Stimulated activated CD4-positive, alpha-beta T cell treated with anti-CD3 and anti-CD28 coated beads, Interleukin-12 subunit alpha, Interleukin-12 subunit beta, amount 100 ng/mL, for 24 hours (primary cell): ENCODE measurements around the gene CRYBA2.

Experiments
- DNase-seq, 2 experiments: peaks; one replicate each; pipeline ENCODE4 v3.0.0-alpha.2; 2020; ENCODE audit warnings: low read depth in 2 of 2

Gene CRYBA2

GRCh38 chr2:218956039-218956438 lies 37.2 kb downstream of the CRYBA2 start:
- no peak for DNase-seq

GRCh38 chr2:218954541-218955300 lies 38.5 kb downstream of the CRYBA2 start:
- DNase-seq: no peak

- no peak for DNase-seq
Observed at GRCh38 chr2:218953366-218953954, 39.8 kb downstream of the CRYBA2 start.

GRCh38 chr2:218952160-218952559 lies 41.1 kb downstream of the CRYBA2 start:
- DNase-seq: no peak

GRCh38 chr2:218946621-218947020 lies 46.6 kb downstream of the CRYBA2 start:
- no peak for DNase-seq

GRCh38 chr2:218944759-218945404 lies 48.3 kb downstream of the CRYBA2 start:
- no peak for DNase-seq
